ENCODE results near the gene NAP1L4. TPM values are rescaled to one million over a fixed set of nuclear protein-coding genes. Genes with fewer than 3 reads are reported as not detected.

The NAP1L4 gene
- total and polyA plus RNA-seq, 2 of the 4 experiments (the other 2 are of a cell fraction), result 71.5 to 80.7 TPM

- TF ChIP-seq USF2 (IDR thresholded peaks at IDR 0.05; ENCODE audit: low read depth, low read length) (no peak), NFE2L2 (IDR thresholded peaks at IDR 0.05; ENCODE audit: low read depth, low read length) (no peak), RCOR1 (IDR thresholded peaks at IDR 0.05; ENCODE audit: insufficient replicate concordance, low read length) (no peak), ELK1 (IDR thresholded peaks at IDR 0.05; ENCODE audit: borderline replicate concordance, low read depth, low read length) (no peak), POLR2A (IDR thresholded peaks at IDR 0.05; ENCODE audit: low read depth, low read length) (no peak), RAD21 (IDR thresholded peaks at IDR 0.05; ENCODE audit: low read length) (no peak), BHLHE40 (IDR thresholded peaks at IDR 0.05; ENCODE audit: low read depth, low read length) (no peak)
- TF ChIP-seq, protein P1, sequence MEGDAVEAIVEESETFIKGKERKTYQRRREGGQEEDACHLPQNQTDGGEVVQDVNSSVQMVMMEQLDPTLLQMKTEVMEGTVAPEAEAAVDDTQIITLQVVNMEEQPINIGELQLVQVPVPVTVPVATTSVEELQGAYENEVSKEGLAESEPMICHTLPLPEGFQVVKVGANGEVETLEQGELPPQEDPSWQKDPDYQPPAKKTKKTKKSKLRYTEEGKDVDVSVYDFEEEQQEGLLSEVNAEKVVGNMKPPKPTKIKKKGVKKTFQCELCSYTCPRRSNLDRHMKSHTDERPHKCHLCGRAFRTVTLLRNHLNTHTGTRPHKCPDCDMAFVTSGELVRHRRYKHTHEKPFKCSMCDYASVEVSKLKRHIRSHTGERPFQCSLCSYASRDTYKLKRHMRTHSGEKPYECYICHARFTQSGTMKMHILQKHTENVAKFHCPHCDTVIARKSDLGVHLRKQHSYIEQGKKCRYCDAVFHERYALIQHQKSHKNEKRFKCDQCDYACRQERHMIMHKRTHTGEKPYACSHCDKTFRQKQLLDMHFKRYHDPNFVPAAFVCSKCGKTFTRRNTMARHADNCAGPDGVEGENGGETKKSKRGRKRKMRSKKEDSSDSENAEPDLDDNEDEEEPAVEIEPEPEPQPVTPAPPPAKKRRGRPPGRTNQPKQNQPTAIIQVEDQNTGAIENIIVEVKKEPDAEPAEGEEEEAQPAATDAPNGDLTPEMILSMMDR (conservative IDR thresholded peaks at IDR 0.05; ENCODE audit: low read depth, low read length), result no peak
- Histone ChIP-seq H3K27me3 (ENCODE audit: control insufficient read depth, insufficient read depth, low read length) (no peaks in the 10 kb centered on the region), H3K9me3 (ENCODE audit: control insufficient read depth, insufficient read depth, low read length) (no peaks in the 10 kb centered on the region), H3K56ac (ENCODE audit: extremely low read depth, insufficient read depth, low read length) (no peak overlapping the region), H3K14ac (replicated peaks; ENCODE audit: low read depth, low read length) (no peak overlapping the region), H3K18ac (ENCODE audit: low read depth, low read length) (no peak overlapping the region), H3K36me3 (ENCODE audit: control insufficient read depth, insufficient read depth, low read length) (peaks cover 61% of the 10 kb centered on the region), H3K4me2 (ENCODE audit: low read depth, low read length) (no peak overlapping the region), H4K5ac (ENCODE audit: low read depth, low read length) (no peak overlapping the region), H3K4me3 (ENCODE audit: insufficient read depth, low read depth, low read length) (no peak overlapping the region), H3K27ac (ENCODE audit: insufficient read depth, low read length) (no peak overlapping the region), H4K20me1 (ENCODE audit: insufficient read depth, low read length) (peaks cover 5% of the 10 kb centered on the region), H2AK9ac (replicated peaks; ENCODE audit: low read depth, low read length, poor library complexity) (no peak overlapping the region), H4K91ac (ENCODE audit: insufficient read depth, low read depth, low read length) (no peak overlapping the region), H2BK20ac (ENCODE audit: low read depth, low read length) (no peak overlapping the region), H2BK120ac (ENCODE audit: low read depth, low read length) (no peak overlapping the region), H3K4ac (ENCODE audit: low read depth, low read length) (no peak overlapping the region), H3K4me1 (ENCODE audit: control insufficient read depth, insufficient read depth, low read length) (peaks cover 9% of the 10 kb centered on the region; the same call in 1 of the 2 replicates), H2AFZ (replicated peaks; ENCODE audit: low read length, poor library complexity) (no peak overlapping the region), H3K9ac (ENCODE audit: low read depth, low read length) (no peak overlapping the region), H4K8ac (ENCODE audit: low read depth in 2 of 2, low read length in 2 of 2) (no peak overlapping the region), H3K9me1 (ENCODE audit: insufficient read depth, low read length) (peaks cover 18% of the 10 kb centered on the region), H2AK5ac (ENCODE audit: low read depth, low read length) (no peak overlapping the region), H3K79me1 (ENCODE audit: low read depth in 1 of 2, low read length in 2 of 2) (peaks cover 42 to 65% of the 10 kb centered on the region in 2 experiments), H2BK15ac (ENCODE audit: low read depth, low read length) (no peak overlapping the region), H2BK5ac (ENCODE audit: low read depth, low read length, poor library complexity, severe bottlenecking) (no peak overlapping the region), H3K23ac (ENCODE audit: low read depth, low read length) (no peak overlapping the region)
- ATAC-seq (ENCODE audit: low read depth) (no peak), DNase-seq (no peak)
- in situ Hi-C loops (cut with MboI; ENCODE audit: low sequenced_read_pairs), result no loop called here
- dilution Hi-C loops (cut with HindIII; ENCODE audit: low sequenced_read_pairs, unreplicated experiment), result no loop called here
- POLR2A ChIA-PET (ENCODE audit: unreplicated experiment), result no interaction called here
- intact Hi-C loops (cut with micrococcal nuclease), result no loop called here
- WGBS, 2 experiments (ENCODE audit: extremely low coverage in 2 of 2, insufficient read length in 1 of 2), result 83% methylated on average over 1 of the region's 3 CpGs; no CpG with 5 or more reads in 1 of the 2 experiments
- BruUV-seq (replicated peaks), result no TSS peak
- CTCF ChIA-PET, result no interaction called here
These were observed 33.9 kb downstream of the NAP1L4 start for GRCh38 chr11:2958251-2958650.

Measured in IMR-90 (cell line).